GM10248 (cell line): ENCODE measurements around the gene GEMIN8.

Experiments
- CTCF ChIA-PET: fragments of 300-600 bp; sonication (Branson Sonifier 250); formaldehyde crosslinking; extraction: SDS; loops from one replicate; lab custom pipeline; 2021; ENCODE audit warnings: antibody characterized with exemption; lab: Yijun Ruan, JAX
- POLR2A ChIA-PET: fragments of 350-650 bp; sonication (Branson Sonifier 250); formaldehyde crosslinking; extraction: SDS; loops from one replicate; lab custom pipeline; 2020; ENCODE audit warnings: antibody characterized with exemption; lab: Yijun Ruan, JAX
- DNase-seq: peaks from one replicate; pipeline ENCODE4 v3.0.0; 2012; ENCODE audit errors: extremely low spot score
- CTCF ChIP-seq: IDR thresholded peaks from 2 replicates; pipeline ENCODE4 v1.5.1; 2012; ENCODE audit warnings: mild to moderate bottlenecking, low read depth; ENCODE audit errors: extremely low read depth, missing control alignments, control extremely low read depth

GEMIN8 gene

GRCh38 chrX:14062524-14062923 lies 32.8 kb upstream of the GEMIN8 start:
- TF ChIP-seq CTCF, result no peak
- CTCF ChIA-PET, result interaction anchor here (1.3 kb wide), 1 partner anchor 10 kb away, joined by 3 read pairs; no protein-coding TSS in a partner anchor
- POLR2A ChIA-PET, result no interaction called here
- DNase-seq, result no peak

DNA sequence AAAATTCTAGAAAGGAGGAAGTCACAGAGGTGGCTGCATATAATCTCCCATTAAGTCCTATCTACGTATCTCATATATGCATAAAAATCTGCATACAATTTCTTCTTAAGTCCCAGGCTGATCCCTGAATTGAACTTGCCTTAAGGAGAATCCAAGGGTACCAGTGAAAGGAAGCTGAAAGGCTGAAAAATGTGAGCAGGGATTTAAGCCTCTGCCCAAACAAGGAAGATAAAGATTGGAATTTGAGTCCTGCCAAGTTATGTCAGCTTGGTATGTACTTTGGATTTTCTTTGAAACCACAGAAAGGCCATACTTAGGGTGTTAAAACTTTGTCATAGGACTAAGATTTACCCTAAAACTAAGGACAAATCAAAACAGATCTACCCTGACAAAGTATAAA lies 26.5 kb upstream of the GEMIN8 start:
- TF ChIP-seq CTCF, result no peak
- ChIA-PET CTCF (no interaction called here), POLR2A (no interaction called here)
- DNase-seq, result no peak

DNA sequence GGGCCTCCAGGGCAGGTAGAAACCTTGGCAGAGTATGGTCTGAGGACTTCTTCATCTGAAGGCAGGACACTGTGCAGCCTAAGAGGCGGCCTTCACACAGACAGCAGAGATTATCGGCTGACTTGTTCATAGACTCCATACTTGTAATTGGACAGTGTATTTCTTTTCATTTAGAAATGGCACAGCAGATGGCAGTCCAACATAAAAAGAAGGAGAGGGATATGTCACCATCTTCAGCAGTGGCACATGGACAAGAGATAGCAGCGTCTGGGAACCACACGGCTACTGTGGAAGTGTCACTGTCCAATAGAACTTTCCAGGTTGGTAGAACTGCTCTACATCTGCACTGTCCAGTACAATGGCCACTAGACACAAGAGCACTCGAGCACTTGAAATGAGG lies 21.7 kb upstream of the GEMIN8 start:
- no peak for TF ChIP-seq CTCF
- DNase-seq, result no peak
- POLR2A ChIA-PET, result no interaction called here
- CTCF ChIA-PET, result interaction anchor here (1.5 kb wide), 1 partner anchor 10 kb away, joined by 3 read pairs; no protein-coding TSS in a partner anchor

- CTCF ChIA-PET, result interaction anchor here (0.9 kb wide), 1 partner anchor 1093 kb away, joined by 3 read pairs; no protein-coding TSS in a partner anchor
- DNase-seq, result no peak
- no peak for TF ChIP-seq CTCF
- POLR2A ChIA-PET, result no interaction called here
Measured at GRCh38 chrX:14050709-14051108, 21.0 kb upstream of the GEMIN8 start.

DNA sequence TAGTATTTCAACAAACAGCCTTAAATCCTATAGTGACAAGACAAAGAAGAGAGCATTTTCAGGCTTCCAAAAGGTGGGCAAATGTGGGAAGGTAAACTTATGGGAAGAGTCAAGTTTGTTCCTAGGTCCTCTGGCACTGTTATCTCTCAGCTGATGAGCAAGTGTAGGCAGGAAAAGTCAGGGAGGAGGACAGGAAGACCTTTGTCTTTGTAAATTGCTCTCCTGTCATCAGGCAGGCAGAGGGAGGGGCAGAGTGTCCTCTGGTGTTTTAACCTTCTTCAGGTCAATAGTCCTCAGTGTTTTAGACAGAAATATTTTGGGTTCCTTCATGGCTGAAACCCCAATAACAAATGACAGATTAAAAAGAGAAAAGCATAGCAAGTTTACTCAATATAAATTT lies 13.5 kb upstream of the GEMIN8 start:
- TF ChIP-seq CTCF, result no peak
- ChIA-PET POLR2A (no interaction called here), CTCF (no interaction called here)
- DNase-seq, result no peak

GRCh38 chrX:14039344-14039743 lies 9.7 kb upstream of the GEMIN8 start:
- TF ChIP-seq CTCF, result peak; percentile 47
- CTCF ChIA-PET, result interaction anchor here (0.8 to 1.4 kb wide), 6 partner anchors 16 to 1429 kb away, joined by 3 to 4 read pairs (median 3); no protein-coding TSS in a partner anchor
- peak; percentile 47 for DNase-seq
- POLR2A ChIA-PET, result no interaction called here

GRCh38 chrX:14038375-14039085 lies 8.8 kb upstream of the GEMIN8 start:
- TF ChIP-seq CTCF, result no peak
- DNase-seq, result no peak
- ChIA-PET POLR2A (no interaction called here), CTCF (interaction anchor here (0.8 to 1.0 kb wide), 3 partner anchors 1105 to 1430 kb away, joined by 3 to 4 read pairs (median 3); no protein-coding TSS in a partner anchor)
